ENCODE measurements around the gene F8.
A peak's percentile ranks its signal among the peaks of the same experiment; 100 is the strongest.
"Not testable (repeated sequence)": the region's sequence is repeated elsewhere in the genome, so short reads cannot be mapped to it uniquely, and the experiment has no call there.

The F8 gene

DNA sequence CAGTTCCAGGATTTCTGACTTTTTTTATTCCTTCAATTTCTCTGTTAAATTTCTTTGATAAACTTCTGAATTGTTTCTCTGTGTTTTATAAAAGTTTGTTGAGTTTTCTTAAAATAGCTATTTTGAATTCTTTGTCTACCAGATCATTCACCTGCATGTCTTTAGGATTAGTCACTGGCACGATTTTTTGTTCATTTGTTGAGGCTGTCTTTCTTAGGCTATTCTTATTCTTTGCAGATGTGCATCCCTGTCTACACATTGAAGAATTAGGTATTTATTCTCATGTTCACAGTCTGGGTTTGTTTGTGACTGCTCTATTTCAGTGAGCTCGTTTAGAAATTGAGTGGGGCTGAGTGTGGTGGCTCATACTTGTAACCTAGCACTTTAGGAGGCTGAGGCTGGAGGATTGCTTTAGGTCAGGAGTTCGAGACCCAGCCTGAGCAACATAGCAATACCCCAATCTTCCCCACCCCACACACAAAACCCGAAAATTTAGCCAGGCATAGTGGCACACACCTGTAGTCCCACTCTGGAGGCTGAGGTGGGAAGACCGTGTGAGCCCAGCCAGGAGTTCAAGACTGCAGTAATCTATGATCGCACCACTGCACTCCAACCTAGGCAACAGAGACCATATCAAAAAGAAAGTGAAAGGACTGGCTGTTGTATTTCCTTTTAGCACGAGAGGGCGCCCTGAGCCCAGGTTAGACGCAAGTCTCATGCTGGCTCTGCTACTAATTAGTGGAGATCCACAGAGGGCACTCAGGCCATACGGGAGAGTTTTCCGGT is 42.0 kb downstream of the F8 start:
- DNase-seq = peak; percentile 84

DNA sequence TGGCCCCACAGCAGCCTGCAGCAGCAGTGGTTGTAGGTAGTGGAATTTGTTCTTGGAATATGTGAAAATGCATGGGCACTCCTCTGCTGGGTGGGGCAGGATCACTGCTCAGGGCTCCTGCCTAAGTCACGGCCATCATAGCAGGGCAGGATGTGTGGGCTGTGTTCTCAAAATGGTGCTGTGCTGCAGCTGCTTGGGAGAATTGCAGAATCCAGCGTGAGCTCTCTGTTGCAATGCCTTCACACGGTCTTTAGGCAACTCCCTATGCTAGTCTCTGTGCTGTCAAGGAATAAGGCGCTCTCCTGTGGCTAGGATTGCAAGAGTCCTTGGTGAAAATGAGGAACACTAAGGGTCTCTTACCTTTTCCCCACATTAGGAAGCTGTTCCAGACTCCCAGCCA is 42.9 kb downstream of the F8 start:
- DNase-seq = no peak

DNA sequence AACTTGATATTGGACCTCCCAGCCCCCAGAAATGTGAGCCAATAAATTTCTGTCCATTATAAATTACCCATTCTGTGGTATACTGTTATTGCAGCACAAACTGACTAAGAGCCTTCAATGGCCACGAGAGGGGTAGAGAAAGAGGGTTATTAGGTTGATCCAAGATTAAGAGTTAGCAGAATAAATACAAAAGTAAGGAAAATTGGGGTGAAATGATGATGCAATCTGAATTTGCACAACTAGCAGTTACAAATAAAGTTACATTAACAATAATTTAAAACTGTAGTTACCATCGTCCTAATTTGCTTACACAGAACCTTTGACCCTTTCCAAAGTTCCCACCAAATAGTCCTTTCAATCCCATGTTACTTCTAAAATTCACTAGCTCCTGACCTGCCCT is 54.2 kb downstream of the F8 start:
- no peak for DNase-seq

DNA sequence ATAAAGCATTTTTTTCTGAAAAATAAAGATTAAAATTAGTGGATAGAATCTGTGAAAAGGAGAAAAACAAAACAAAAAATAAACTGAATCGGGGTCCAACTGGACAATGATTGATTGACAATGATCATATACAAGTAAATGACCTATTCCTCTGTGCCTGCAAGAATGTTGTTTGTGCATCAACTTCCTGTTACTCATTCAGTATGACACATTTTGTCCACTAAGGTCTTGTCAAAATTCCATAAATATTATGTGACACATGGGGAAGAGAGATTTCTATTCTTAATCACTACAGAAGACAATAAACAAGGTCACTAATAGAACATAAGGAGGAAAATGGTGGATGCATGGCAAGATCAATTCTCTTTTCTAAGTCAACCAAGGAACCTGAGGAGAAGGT is 54.9 kb downstream of the F8 start:
- DNase-seq = no peak

DNA sequence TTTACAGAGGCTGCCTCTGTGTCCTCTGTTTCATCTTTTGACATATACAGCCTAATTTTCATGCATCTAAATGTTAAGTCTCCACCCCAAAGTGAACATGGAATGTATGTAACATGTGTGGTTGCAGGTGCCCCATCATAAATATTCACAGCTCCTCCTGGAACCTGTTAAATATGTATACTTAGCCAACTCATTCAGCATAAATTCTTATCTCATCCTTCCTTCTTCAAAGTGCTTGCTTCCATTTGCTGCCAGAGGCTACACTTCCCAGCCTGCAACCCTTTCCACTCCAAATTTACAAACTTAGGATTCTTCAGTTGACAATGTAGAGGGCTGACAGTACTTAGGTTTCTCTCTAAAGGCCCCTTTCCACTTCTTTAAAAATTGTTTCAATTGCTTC is 60.6 kb downstream of the F8 start:
- no peak for DNase-seq

DNA sequence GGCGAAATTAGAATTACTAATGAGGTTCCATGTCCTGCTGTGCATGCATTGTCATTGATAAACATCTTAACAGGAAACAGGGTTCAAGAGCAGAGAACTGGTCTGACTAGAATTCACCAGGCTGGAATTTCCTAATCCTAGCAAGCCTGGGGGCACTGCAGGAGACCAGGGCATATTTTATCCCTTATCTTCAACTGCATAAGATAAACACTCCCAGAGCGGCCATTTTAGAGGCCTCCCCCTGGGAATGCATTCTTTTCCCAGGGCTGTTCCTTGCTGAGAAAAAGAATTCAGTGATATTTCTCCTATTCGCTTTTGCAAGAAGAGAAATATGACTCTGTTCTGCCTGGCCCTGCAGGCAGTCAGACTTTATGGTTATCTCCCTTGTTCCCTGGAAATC is 66.7 kb downstream of the F8 start:
- not testable (repeated sequence) for DNase-seq

DNA sequence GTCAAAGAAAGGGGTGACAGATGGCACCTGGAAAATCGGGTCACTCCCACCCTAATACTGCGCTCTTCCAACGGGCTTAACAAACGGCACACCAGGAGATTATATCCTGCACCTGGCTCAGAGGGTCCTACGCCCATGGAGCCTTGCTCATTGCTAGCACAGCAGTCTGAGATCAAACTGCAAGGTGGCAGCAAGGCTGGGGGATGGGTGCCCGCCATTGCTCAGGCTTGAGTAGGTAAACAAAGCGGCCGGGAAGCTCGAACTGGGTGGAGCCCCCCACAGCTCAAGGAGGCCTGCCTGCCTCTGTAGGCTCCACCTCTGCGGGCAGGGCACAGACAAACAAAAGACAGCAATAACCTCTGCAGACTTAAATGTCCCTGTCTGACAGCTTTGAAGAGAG is 83.3 kb downstream of the F8 start:
- DNase-seq = not testable (repeated sequence)

DNA sequence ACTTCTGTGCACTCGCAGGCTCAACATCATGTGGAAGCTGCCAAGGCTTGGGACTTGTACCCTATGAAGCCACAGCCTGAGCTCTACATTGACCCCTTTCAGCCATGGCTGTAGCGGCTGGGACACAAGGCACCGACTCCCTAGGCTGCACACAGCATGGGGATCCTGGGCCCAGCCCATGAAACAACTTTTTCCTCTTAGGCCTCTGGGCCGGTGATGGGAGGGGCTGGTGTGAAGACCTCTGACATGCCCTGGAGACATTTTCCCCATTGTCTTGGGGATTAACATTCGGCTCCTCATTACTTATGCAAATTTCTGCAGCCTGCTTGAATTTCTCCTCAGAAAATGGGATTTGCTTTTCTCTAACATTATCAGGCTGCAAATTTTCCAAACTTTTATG is 97.8 kb downstream of the F8 start:
- not testable (repeated sequence) for DNase-seq

DNA sequence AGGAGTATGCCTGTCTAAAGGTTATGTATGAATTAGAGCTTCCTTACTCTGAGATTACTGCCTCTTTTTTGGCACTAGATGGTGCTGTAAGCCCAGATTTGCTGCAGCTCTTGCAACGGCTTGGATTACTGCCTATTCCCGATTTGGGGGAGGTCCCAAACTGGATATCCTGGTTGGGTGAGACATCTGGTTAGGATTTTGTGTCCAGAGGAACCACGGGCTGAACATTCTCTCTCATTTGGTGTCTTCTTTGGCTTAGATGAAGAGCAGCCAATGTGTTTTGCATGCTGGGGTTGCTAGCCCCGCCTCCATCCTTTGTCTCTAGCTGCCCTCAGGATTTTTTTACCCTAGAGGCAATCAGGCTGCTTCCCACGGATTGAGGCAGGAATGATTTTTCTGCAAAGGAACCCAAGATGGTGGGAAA is 104.5 kb downstream of the F8 start:
- peak; percentile 36 for DNase-seq

DNA sequence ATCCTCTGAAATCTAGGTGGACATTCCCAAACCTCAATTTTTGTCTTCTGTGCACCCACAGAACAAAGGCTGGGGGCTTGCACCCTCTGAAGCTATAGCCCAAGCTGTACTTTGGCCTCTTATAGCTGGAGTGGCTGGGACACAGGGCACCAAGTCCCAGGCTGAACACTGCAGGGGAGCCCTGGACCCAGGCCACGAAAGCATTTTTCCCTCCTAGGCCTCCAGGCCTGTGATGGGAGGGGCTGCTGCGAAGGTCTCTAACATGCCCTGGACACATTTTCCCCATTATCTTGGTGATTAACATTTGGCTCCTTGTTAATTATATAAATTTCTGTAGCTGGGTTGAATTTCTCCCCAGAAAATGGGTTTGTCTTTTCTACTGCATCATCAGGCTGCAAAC is 108.5 kb downstream of the F8 start:
- DNase-seq = no peak

DNA sequence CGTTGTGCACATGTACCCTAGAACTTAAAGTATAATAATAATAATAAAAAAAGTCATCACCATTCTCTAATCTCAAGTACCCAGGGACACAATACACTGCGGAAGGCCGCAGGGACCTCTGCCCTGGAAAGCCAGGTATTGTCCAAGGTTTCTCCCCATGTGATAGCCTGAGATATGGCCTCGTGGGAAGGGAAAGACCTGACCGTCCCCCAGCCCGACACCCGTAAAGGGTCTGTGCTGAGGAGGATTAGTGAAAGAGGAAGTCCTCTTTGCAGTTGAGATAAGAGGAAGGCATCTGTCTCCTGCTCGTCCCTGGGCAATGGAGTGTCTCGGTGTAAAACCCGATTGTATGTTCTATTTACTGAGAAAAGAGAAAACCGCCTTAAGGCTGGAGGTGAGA is 112.0 kb downstream of the F8 start:
- not testable (repeated sequence) for DNase-seq

DNA sequence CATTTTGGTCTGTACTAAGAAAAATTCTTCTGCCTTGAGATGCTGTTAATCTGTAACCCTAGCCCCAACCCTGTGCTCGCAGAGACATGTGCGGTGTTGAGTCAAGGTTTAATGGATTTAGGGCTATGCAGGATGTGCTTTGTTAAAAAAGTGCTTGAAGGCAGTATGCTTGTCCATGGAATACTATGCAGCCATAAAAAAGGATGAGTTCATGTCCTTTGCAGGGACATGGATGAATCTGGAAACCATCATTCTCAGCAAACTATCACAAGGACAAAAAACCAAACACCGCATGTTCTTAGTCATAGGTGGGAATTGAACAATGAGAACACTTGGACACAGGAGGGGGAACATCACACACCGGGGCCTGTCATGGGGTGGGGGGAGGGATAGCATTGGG is 112.5 kb downstream of the F8 start:
- not testable (repeated sequence) for DNase-seq

DNA sequence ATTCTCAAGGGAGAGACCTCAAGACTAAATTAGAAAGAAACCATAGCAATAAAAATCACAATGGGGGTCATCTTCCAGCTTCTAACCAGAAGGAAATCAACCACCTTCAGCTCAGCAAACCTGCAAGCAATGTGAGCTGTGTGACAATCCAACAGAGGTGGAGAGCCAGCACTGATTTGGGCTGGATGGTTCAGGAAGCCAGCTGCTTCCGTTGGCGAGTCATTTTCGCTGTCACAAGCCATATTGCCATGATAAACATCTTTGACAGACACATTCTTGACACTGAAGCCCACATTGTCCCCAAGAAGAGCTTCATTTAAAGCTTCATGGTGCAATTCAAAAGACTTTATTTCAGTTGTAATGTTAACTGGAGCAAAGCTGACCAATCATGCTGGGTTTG is 113.7 kb downstream of the F8 start:
- DNase-seq = no peak

DNA sequence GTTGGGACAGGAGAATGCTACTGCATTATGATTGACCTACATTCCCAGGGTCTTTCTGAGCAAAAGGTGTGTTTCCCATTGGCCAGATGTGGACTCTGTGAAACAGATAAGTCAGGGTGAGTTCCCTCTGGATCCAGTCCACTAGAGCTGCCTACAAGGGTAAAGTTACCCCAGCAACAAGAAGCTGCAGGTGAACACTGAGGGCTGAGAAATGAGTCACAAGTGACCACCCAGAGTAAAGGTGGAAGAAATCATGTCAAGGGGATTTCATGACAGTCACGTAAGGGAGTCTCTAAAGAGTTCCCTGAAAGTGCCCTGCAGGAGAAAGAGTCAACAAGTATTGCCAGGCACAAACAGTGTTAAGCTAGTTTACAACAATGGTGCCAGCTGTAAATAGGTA is 120.1 kb downstream of the F8 start:
- DNase-seq = no peak

DNA sequence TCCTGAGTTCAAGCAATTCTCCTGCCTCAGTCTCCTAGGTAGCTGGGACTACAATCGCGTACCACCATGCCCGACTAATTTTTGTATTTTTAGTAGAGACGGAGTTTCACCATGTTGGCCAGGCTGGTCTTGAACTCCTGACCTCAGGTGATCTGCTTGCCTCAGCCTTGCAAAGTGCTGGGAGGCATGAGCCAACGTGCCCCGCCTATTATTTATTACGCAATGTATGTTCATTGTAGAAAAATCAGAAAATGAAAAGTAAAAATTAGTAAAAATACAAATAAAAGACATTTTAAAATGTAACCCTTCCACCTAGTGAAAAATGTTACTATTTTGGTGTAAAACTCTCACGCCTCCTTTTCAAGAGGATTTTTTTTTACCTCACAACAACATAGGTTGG is 122.2 kb downstream of the F8 start:
- DNase-seq = no peak

DNA sequence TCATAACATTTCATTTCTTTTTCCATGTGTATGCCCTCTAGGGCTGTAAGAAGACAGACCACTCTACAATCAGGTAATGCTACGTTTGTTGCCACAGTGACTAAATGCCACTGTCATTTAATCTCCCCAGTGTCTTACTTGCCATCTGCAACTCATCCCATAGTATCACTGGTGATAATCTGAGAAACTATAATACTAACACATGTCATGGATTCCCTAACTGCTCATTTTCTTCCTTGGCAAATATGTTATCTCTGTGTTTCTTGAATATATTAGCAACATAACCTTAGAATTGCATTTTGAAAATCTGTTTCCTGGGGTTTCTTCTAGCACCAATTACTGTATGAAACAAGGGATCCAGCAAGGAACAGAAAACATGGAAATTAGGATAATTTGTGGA is 130.2 kb downstream of the F8 start:
- DNase-seq = no peak

DNA sequence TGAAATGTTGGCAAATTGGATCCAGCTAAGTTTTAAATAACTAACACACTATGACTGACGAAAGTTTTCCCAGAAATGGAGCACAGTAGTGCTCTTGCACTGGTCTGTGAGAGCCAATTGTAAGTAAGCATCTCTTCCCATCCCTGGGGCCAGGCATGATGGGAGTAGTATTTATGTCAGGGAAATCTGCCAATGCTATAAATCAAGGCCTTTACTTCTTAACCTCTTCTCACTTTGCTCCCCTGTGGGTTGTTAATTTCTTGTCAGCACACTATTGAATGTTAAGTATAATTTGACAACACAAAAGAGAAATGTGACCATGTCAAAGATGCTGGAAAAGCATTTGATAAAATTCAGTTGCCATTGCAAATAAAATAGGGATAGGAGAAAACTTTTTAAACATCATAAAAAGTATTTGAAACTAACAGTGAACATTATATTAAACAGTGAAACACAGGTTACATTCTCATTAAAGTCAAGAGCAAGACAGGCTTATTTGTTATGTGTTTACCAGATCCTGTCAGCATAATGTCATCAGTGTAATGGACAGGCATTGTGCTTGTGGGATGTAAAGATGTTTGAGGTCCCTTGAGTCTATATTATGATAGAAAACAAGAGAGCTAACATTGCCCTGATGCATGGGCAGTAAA is 131.4 kb downstream of the F8 start:
- no peak for DNase-seq

DNA sequence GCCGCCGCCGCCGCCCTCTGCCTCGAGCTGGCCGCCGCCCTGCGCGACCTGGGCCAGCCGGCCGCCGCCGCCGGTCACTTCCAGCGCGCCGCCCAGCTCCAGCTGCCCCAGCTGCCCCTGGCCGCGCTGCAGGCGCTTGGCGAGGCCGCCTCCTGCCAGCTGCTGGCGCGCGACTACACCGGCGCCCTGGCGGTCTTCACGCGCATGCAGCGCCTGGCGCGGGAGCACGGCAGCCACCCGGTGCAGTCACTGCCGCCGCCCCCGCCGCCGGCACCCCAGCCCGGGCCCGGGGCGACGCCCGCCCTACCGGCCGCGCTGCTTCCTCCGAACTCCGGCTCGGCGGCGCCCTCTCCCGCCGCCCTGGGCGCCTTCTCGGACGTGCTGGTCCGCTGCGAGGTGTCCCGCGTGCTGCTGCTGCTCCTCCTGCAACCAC is 135.7 kb downstream of the F8 start:
- DNase-seq = not testable (repeated sequence)

DNA sequence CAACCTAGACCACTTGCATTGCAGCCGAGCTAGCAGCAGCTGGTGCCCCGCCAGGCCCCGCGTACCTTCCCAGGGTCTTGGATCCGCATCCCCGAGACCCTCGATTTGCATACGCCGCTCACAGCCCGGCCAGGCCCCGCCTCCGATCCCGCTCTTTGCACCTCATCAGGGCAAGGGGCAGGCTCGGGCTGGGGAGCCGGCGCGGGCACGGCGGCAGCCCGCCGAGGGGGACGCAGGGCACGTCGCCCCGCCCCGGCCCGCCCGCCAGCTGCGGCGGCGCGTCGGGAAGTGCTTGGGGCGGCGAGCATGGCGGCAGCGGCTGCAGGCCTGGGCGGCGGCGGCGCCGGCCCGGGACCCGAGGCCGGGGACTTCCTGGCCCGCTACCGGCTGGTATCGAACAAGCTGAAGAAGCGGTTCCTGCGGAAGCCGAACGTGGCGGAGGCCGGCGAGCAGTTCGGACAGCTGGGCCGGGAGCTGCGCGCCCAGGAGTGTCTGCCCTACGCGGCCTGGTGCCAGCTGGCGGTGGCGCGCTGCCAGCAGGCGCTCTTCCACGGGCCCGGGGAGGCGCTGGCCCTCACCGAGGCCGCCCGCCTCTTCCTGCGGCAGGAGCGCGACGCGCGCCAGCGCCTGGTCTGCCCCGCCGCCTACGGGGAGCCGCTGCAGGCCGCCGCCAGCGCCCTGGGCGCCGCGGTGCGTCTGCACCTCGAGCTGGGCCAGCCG is 136.3 kb downstream of the F8 start, which contains the start of gene F8A1:
Gene F8A1 (plus strand): TSS at position 287 of the 720 bp plus-strand sequence. CDS start 20 bp downstream, at position 307.
- peak; percentile 44 for DNase-seq

DNA sequence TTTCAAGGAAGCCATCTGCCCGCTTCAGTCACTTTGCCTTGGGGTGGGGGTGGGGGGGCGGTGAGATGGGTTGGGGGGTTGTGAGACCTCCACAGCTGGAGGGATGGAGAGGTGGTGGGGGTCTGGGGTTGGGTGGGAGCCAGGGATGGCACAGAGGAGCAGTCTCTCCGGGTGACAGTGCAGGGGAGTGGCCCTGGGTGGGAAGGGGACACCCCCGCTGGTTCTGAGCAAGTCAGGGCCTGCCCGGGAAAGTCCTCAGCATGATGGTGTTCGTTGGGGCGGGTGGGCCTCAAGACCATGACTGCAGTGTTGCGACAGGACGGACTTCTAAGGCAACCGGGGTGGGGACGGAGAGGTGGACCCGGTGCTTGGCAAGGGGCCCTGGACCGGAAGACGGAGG is 137.0 kb downstream of the F8 start:
- peak; percentile 0 for DNase-seq

DNA sequence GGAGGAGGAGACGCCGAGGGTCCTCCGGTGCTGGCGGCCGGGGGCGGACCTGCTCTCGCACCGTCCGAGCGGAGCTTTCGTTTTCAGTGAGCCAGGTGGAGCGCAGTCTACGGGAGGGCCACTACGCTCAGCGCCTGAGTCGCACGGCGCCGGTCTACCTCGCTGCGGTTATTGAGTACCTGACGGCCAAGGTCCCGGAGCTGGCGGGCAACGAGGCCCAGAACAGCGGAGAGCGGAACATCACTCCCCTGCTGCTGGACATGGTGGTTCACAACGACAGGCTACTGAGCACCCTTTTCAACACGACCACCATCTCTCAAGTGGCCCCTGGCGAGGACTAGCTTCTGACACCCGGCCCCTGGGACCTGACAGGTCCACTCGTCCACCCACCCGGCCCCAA is 137.5 kb downstream of the F8 start:
- DNase-seq = not testable (repeated sequence)

DNA sequence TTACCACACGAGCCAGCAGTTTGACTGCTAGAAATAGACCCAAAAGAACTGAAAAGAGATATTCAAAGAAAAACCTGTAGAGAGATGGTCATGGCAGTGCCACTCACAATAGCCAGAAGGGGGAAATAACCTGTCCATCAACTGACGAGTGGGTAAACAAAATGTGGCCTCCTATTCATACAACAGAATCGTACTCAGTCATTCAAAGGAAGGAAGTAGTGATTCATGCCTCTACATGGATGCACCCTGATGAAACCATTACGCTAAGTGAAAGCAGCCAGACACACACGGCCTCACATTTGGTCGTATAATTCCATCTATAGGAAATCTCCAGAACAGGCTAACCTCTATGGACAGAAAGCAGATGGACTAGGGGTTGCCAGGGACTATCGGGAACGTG is 138.5 kb downstream of the F8 start:
- not testable (repeated sequence) for DNase-seq

DNA sequence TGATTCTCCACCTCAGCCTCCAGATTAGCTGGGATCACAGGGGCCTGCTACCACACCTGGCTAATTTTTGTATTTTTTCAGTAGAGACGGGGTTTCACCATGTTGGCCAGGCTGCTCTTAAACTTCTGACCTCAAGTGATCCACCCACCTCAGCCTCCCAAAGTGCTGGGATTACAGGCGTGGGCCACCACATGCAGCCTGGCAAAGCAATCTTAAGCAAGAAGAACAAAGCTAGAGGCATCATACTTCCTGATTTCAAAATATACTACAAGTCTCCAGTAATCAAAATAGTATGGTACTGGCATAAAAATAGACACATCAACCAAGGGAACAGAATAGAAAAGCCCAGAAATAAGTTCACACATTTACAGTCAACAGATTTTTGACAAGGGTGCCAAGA is 149.2 kb downstream of the F8 start:
- no peak for DNase-seq

DNA sequence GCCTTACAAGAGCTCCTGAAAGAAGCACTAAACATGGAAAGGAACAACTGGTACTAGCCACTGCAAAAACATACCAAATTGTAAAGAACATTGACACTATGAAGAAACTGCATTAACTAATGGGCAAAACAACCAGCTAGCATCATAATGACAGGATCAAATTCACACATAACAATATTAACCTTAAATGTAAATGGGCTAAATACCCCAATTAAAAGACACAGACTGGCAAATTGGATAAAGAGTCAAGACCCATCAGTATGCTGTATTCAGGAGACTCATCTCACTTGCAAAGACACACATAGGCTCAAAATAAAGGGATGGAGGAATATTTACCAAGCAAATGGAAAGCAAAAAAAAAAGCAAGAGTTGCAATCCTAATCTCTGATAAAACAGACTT is 154.0 kb downstream of the F8 start:
- not testable (repeated sequence) for DNase-seq
